GM12878 (cell line): ENCODE measurements around the gene CTH. TPM values are rescaled to one million over a fixed set of nuclear protein-coding genes. Genes with fewer than 3 reads are reported as not detected.

Experiments used
- ASH2L ChIP-seq: fragments of 300-600, 200-600 bp; sonication (generic); IDR thresholded peaks from 2 replicates; pipeline ENCODE4 v1.6.1; 2017; ENCODE audit warnings: low read depth, mild to moderate bottlenecking, borderline replicate concordance
- BHLHE40 ChIP-seq, 2 experiments: fragments of 450-650 bp in 1 of 2; IDR thresholded peaks; 2 replicates each; pipeline ENCODE4 v1.6.1; 2011 to 2017; ENCODE audit warnings: low read depth in 2 of 2, borderline replicate concordance in 1 of 2, improper control_type of control experiment in 1 of 2, low read length in 1 of 2, mild to moderate bottlenecking in 1 of 2
- CREB1 ChIP-seq: IDR thresholded peaks from 2 replicates; pipeline ENCODE4 v1.6.1; 2012; ENCODE audit warnings: low read depth, mild to moderate bottlenecking, inconsistent platforms
- EGR1 ChIP-seq, 2 experiments: IDR thresholded peaks; 1 replicate in 1 of 2; 2 replicates in 1 of 2; pipeline ENCODE4 v1.6.1; 2011 to 2012; ENCODE audit warnings: low read depth in 2 of 2, low read length in 2 of 2, borderline replicate concordance in 1 of 2, mild to moderate bottlenecking in 1 of 2, moderate library complexity in 1 of 2
- IRF4 ChIP-seq: IDR thresholded peaks from 2 replicates; pipeline ENCODE4 v1.6.1; 2011; ENCODE audit warnings: low read depth, low read length
- MEF2B ChIP-seq: fragments of 450-650 bp; IDR thresholded peaks from 2 replicates; pipeline ENCODE4 v1.6.1; 2018; ENCODE audit warnings: mild to moderate bottlenecking, moderate library complexity; ENCODE audit not compliant: partially characterized antibody, poor library complexity, severe bottlenecking
- MYB ChIP-seq: fragments of 150-350 bp; IDR thresholded peaks from 2 replicates; pipeline ENCODE4 v1.6.1; 2014; ENCODE audit warnings: mild to moderate bottlenecking, low read depth, low read length, borderline replicate concordance
- PAX8 ChIP-seq: fragments of 450-650 bp; IDR thresholded peaks from 2 replicates; pipeline ENCODE4 v1.6.1; 2017; ENCODE audit warnings: mild to moderate bottlenecking, moderate library complexity
- POU2F2 ChIP-seq: IDR thresholded peaks from 3 replicates; pipeline ENCODE4 v1.6.1; 2011; ENCODE audit warnings: low read depth, mild to moderate bottlenecking, low read length, borderline replicate concordance
- RAD21 ChIP-seq: IDR thresholded peaks from 2 replicates; pipeline ENCODE4 v1.6.1; 2011; ENCODE audit warnings: mild to moderate bottlenecking, low read depth, low read length, moderate library complexity; ENCODE audit not compliant: insufficient read depth
- TAF1 ChIP-seq: IDR thresholded peaks from 2 replicates; pipeline ENCODE4 v1.6.1; 2011; ENCODE audit warnings: mild to moderate bottlenecking, low read depth, low read length, borderline replicate concordance
- ZNF622 ChIP-seq: fragments of 450-650 bp; IDR thresholded peaks from 2 replicates; pipeline ENCODE4 v1.6.1; 2017; ENCODE audit warnings: mild to moderate bottlenecking, inconsistent platforms
- polyA plus RNA-seq, 11 experiments: library from polyadenylated mRNA; depleted of rRNA in 4 of 11; unstranded in 6 of 11; stranded (reverse) in 5 of 11; fragments of >200 nt; fragmentation: Nextera tagmentation in 4 of 11; fragmentation: Illumina TruSeq in 1 of 11; extraction: Ambion mirVana in 4 of 11; extraction: Trizol in 1 of 11; gene quantifications; 1 replicate in 1 of 11; 2 replicates in 10 of 11; pipeline versions ENCODE4 v1.2.1 to v1.2.3, GENCODE V29; 2011 to 2016; ENCODE audit warnings: inconsistent platforms in 2 of 11, missing spikeins in 2 of 11, low read depth in 1 of 11
- total RNA-seq, 4 experiments: library from RNA; depleted of rRNA in 3 of 4; stranded (reverse); fragments of >200 nt in 3 of 4; fragmentation: Illumina TruSeq in 1 of 4; extraction: Trizol in 1 of 4; gene quantifications; 2 replicates each; pipeline versions ENCODE4 v1.2.1 to v1.2.3, GENCODE V29; 2013 to 2021
- TF ChIP-seq, protein P1 (sequence below): fragments of 450-650 bp; conservative IDR thresholded peaks from 2 replicates; pipeline ENCODE4 v1.6.1; 2017; ENCODE audit warnings: mild to moderate bottlenecking, moderate library complexity
- TF ChIP-seq, protein P2 (sequence below), 3 experiments: IDR thresholded peaks in 2 of 3; conservative IDR thresholded peaks in 1 of 3; 2 replicates each; pipeline ENCODE4 v1.5.1; 2011; ENCODE audit warnings: low read depth in 3 of 3, low read length in 3 of 3, mild to moderate bottlenecking in 3 of 3, control low read depth in 2 of 3, moderate library complexity in 2 of 3, inconsistent platforms in 1 of 3, mixed read lengths in 1 of 3; ENCODE audit not compliant: control insufficient read depth in 2 of 3, insufficient read depth in 1 of 3; ENCODE audit errors: extremely low read depth in 1 of 3
- TF ChIP-seq, protein P3 (sequence below): fragments of 450-650 bp; IDR thresholded peaks from 2 replicates; pipeline ENCODE4 v1.6.1; 2016; ENCODE audit warnings: mild to moderate bottlenecking
- TF ChIP-seq, protein P4 (sequence below): IDR thresholded peaks from 2 replicates; pipeline ENCODE4 v1.6.1; 2011; ENCODE audit warnings: mild to moderate bottlenecking, low read depth, low read length, moderate library complexity; ENCODE audit not compliant: insufficient replicate concordance
- TF ChIP-seq, protein P5 (sequence below): fragments of 450-650 bp; IDR thresholded peaks from 2 replicates; pipeline ENCODE4 v1.6.1; 2016; ENCODE audit warnings: mild to moderate bottlenecking, moderate library complexity, borderline replicate concordance

CTH gene
- total and polyA plus RNA-seq, 10 of the 15 experiments (the other 5 are each of a cell fraction or from before 2014, with no cell fraction given), result 6.3 to 17.5 (median 10.4) TPM

DNA sequence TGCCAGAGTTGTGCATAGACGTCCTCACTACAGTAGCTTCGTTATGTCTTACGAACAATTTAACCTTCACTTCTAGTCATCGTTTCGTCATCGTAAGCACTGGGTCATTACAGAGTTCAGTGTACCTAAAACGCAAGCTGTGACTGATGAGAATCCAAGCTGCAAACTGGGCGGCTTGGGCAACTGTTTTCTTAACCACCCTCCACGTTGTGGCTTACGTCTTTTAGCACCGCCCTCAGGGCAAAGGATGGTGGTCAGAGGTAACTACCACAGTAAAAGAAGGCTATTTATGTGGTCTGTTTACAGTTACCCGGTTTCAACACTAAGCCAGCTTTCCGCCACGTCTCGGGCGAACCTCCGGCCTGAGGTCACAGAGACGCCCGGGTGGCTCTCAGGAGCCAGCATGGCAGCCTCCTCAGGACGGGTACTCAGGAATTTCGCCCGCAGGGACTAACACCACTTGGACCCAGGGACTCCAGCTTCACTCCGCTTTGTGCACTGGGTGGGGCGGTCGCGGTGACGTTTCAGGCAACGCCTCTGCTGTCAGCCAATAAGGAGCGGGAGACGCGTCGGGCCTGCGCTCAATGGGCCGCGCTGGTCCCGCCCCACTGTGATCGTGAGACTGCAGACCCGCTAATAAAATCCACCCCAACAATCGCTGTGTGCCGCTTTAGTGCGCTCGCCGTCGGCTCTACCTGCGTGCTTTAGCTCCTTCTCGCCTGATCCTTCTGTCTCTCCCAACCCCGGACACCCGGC, at the start of gene CTH (continued):
- TF ChIP-seq, protein P1, sequence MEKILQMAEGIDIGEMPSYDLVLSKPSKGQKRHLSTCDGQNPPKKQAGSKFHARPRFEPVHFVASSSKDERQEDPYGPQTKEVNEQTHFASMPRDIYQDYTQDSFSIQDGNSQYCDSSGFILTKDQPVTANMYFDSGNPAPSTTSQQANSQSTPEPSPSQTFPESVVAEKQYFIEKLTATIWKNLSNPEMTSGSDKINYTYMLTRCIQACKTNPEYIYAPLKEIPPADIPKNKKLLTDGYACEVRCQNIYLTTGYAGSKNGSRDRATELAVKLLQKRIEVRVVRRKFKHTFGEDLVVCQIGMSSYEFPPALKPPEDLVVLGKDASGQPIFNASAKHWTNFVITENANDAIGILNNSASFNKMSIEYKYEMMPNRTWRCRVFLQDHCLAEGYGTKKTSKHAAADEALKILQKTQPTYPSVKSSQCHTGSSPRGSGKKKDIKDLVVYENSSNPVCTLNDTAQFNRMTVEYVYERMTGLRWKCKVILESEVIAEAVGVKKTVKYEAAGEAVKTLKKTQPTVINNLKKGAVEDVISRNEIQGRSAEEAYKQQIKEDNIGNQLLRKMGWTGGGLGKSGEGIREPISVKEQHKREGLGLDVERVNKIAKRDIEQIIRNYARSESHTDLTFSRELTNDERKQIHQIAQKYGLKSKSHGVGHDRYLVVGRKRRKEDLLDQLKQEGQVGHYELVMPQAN, result no peak; the same call in 1 of the 2 replicates
- TF ChIP-seq ZNF622 (no peak), BHLHE40 (IDR thresholded peaks at IDR 0.05; ENCODE audit: borderline replicate concordance in 1 of 2, low read depth in 2 of 2, low read length in 1 of 2) (peak in 1 of 2 experiments; percentile 42; a peak in 1 of 4 replicates), PAX8 (no peak), ASH2L (peak; percentile 80; the same call in 1 of the 2 replicates), TAF1 (peak; percentile 71; the same call in 1 of the 2 replicates), MEF2B (peak; percentile 59), CREB1 (peak; percentile 94), POU2F2 (peak; percentile 67; the same call in 1 of the 3 replicates), EGR1 (IDR thresholded peaks at IDR 0.05; ENCODE audit: borderline replicate concordance in 1 of 2, low read depth in 2 of 2, low read length in 2 of 2) (no peak), IRF4 (peak; percentile 23; the same call in 1 of the 2 replicates), MYB (no peak), RAD21 (no peak)
- TF ChIP-seq, protein P2, sequence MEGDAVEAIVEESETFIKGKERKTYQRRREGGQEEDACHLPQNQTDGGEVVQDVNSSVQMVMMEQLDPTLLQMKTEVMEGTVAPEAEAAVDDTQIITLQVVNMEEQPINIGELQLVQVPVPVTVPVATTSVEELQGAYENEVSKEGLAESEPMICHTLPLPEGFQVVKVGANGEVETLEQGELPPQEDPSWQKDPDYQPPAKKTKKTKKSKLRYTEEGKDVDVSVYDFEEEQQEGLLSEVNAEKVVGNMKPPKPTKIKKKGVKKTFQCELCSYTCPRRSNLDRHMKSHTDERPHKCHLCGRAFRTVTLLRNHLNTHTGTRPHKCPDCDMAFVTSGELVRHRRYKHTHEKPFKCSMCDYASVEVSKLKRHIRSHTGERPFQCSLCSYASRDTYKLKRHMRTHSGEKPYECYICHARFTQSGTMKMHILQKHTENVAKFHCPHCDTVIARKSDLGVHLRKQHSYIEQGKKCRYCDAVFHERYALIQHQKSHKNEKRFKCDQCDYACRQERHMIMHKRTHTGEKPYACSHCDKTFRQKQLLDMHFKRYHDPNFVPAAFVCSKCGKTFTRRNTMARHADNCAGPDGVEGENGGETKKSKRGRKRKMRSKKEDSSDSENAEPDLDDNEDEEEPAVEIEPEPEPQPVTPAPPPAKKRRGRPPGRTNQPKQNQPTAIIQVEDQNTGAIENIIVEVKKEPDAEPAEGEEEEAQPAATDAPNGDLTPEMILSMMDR (IDR thresholded peaks at IDR 0.05 in 2 of 3, conservative IDR thresholded peaks at IDR 0.05 in 1 of 3; ENCODE audit: control insufficient read depth in 2 of 3, extremely low read depth in 1 of 3, insufficient read depth in 1 of 3, low read depth in 3 of 3, low read length in 3 of 3), result no peak
- TF ChIP-seq, protein P3, sequence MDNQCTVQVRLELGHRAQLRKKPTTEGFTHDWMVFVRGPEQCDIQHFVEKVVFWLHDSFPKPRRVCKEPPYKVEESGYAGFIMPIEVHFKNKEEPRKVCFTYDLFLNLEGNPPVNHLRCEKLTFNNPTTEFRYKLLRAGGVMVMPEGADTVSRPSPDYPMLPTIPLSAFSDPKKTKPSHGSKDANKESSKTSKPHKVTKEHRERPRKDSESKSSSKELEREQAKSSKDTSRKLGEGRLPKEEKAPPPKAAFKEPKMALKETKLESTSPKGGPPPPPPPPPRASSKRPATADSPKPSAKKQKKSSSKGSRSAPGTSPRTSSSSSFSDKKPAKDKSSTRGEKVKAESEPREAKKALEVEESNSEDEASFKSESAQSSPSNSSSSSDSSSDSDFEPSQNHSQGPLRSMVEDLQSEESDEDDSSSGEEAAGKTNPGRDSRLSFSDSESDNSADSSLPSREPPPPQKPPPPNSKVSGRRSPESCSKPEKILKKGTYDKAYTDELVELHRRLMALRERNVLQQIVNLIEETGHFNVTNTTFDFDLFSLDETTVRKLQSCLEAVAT, result peak; percentile 84
- TF ChIP-seq, protein P4, sequence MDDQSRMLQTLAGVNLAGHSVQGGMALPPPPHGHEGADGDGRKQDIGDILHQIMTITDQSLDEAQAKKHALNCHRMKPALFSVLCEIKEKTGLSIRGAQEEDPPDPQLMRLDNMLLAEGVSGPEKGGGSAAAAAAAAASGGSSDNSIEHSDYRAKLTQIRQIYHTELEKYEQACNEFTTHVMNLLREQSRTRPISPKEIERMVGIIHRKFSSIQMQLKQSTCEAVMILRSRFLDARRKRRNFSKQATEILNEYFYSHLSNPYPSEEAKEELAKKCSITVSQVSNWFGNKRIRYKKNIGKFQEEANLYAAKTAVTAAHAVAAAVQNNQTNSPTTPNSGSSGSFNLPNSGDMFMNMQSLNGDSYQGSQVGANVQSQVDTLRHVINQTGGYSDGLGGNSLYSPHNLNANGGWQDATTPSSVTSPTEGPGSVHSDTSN, result no peak
- TF ChIP-seq, protein P5, sequence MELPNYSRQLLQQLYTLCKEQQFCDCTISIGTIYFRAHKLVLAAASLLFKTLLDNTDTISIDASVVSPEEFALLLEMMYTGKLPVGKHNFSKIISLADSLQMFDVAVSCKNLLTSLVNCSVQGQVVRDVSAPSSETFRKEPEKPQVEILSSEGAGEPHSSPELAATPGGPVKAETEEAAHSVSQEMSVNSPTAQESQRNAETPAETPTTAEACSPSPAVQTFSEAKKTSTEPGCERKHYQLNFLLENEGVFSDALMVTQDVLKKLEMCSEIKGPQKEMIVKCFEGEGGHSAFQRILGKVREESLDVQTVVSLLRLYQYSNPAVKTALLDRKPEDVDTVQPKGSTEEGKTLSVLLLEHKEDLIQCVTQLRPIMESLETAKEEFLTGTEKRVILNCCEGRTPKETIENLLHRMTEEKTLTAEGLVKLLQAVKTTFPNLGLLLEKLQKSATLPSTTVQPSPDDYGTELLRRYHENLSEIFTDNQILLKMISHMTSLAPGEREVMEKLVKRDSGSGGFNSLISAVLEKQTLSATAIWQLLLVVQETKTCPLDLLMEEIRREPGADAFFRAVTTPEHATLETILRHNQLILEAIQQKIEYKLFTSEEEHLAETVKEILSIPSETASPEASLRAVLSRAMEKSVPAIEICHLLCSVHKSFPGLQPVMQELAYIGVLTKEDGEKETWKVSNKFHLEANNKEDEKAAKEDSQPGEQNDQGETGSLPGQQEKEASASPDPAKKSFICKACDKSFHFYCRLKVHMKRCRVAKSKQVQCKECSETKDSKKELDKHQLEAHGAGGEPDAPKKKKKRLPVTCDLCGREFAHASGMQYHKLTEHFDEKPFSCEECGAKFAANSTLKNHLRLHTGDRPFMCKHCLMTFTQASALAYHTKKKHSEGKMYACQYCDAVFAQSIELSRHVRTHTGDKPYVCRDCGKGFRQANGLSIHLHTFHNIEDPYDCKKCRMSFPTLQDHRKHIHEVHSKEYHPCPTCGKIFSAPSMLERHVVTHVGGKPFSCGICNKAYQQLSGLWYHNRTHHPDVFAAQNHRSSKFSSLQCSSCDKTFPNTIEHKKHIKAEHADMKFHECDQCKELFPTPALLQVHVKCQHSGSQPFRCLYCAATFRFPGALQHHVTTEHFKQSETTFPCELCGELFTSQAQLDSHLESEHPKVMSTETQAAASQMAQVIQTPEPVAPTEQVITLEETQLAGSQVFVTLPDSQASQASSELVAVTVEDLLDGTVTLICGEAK, result no peak
